IPS-11a (cell line): ENCODE data around the gene SLC9A7.

Experiments used
- H3K4me3 ChIP-seq: one replicate; pipeline ENCODE4 v1.5.1; 2013; ENCODE audit warnings: low read depth, low read length, control low read depth

SLC9A7 gene

GRCh38 chrX:46653482-46653881 is 105.4 kb downstream of the SLC9A7 start:
- H3K4me3 ChIP-seq, result no peak overlapping the region

- no peak overlapping the region for H3K4me3 ChIP-seq
Measured at GRCh38 chrX:46649421-46650260, 109.3 kb downstream of the SLC9A7 start.

GRCh38 chrX:46648660-46649059 is 110.3 kb downstream of the SLC9A7 start:
- H3K4me3 ChIP-seq, result no peak overlapping the region

- H3K4me3 ChIP-seq, result no peak overlapping the region
Measured at GRCh38 chrX:46647251-46647650, 111.7 kb downstream of the SLC9A7 start.

DNA sequence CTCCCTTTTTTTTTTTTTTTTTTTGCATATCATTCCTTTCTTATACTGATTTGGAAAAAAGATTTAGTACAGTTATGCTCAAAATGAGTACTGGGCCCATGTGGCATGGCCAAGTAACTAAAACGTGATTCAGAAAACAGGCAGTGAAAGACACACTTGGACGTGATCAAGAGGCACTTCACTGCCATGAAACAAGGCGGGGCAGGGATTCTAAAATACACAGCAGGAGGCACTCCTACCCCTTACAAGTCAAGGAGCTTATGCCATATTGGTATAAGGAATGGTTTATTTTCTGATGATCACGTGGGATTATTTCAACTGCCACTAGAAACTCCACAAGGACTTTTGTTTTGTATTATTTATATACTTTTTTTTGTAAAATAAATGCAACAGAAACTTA is 113.3 kb downstream of the SLC9A7 start:
- no peak overlapping the region for H3K4me3 ChIP-seq

DNA sequence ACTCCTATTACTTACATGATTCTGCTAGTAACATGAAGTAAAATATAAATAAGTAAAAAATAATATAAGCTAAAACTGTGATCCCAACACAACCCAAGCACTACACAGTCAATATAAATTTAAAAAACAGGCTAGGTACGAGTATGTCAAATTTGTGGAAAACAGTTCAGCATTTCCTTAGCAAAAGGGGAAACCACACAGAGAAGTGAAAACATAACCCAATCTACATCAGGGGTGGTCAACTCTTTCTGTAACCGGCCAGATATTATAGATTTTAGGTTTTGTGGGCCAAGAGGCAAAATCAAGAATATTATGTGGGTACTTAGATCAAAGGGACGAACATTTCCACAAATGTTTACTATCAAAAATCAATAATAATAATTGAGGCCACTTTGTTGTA is 115.3 kb downstream of the SLC9A7 start:
- H3K4me3 ChIP-seq, result no peak overlapping the region

DNA sequence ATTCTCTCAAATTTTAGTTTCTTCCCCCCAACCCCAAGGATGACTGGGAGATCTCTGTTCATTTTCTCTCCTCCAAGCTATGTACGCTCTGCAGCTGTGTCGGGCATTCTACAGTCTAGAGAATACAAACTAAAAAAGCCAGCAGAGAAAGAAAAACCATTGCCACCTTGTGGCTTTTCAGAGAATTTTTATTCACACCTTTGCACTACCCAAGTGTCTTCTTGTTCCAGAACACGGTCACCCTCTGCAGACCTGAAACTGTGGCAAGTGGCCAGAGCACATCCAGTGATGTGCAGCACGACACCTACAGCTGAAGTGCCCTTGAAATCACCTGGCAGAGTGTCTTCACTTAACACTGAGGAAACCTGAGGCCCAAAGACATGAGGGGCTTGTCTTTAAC is 116.8 kb downstream of the SLC9A7 start:
- no peak overlapping the region for H3K4me3 ChIP-seq

GRCh38 chrX:46637938-46638337 is 121.0 kb downstream of the SLC9A7 start:
- no peak overlapping the region for H3K4me3 ChIP-seq

DNA sequence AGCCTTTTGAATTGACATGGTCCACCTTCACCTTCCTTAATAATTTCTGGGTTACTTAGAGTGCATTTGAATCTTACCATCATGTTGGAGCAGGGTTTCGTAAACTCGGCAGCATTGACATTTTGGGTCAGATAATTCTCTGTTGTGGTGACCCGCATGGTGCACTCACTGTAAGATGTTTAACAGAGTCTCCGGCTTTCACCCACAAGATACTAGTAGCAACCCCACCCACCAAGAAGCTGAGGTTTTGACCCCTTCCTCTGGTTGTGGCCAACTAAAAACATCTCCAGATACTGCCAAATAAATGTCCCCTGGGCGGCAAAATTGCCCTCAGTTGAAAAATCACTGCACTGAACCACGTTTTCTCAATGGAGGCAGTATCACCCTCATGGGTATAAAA is 122.7 kb downstream of the SLC9A7 start:
- no peak overlapping the region for H3K4me3 ChIP-seq

DNA sequence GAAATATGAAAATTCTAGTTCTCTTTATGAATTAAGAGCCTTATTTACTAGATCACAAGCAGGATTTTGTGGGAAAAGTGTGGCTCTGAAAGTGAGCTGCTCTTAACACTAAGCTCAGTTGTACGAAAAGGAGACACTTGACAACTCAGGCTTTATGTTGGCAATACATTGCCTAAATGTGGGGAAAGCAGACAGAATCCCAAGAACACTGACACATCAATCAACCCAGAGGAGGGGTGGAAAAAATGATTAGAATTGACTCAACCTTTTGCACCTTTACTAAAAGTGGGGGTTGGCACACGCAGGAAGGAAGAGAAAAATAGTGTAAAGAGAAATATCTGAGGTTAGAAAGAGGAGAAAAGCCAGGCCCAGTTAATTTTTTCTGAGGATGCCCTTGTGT is 123.7 kb downstream of the SLC9A7 start:
- H3K4me3 ChIP-seq, result no peak overlapping the region

DNA sequence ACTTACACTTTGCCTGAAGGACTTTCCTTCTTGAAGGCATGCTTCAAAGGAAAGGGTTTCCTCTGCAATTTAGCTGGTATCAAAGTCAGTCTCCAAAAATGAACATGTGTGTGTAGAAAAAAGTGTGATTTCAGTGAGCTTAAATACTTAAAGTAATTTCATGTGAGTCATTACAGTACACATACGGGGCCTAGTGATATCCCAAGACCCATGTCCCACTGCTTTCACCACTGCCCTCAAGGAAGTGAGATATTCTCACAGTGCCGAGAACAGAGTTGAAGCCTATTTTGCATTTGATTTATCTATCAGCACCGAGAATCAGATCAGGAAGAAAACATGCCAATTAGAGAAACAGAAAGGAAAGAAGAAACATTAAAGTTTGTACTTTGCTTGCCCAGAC is 124.3 kb downstream of the SLC9A7 start:
- no peak overlapping the region for H3K4me3 ChIP-seq

GRCh38 chrX:46630141-46630540 is 128.8 kb downstream of the SLC9A7 start:
- H3K4me3 ChIP-seq, result no peak overlapping the region

GRCh38 chrX:46628460-46629371 is 130.2 kb downstream of the SLC9A7 start:
- H3K4me3 ChIP-seq, result no peak overlapping the region

GRCh38 chrX:46627711-46628419 is 131.1 kb downstream of the SLC9A7 start:
- no peak overlapping the region for H3K4me3 ChIP-seq

DNA sequence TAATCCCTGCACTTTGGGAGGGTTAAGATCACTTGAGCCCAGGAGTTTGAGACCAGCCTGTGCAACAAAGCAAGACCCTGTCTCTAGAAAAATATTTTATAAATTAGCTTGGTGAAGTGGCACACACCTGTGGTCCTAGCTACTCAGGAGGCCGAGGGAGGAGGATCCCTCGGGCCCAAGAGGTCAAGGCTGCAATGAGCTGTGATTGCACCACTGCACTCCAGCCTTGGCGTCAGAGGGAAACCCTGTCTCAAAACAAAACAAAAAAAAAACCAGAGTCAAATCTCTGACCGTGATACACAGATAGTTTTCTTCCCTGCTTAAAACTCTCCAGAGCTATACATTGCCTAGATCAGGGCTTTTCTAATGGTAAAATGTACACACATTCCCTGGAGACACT is 131.9 kb downstream of the SLC9A7 start:
- no peak overlapping the region for H3K4me3 ChIP-seq

GRCh38 chrX:46626566-46626965 is 132.4 kb downstream of the SLC9A7 start:
- H3K4me3 ChIP-seq, result no peak overlapping the region

DNA sequence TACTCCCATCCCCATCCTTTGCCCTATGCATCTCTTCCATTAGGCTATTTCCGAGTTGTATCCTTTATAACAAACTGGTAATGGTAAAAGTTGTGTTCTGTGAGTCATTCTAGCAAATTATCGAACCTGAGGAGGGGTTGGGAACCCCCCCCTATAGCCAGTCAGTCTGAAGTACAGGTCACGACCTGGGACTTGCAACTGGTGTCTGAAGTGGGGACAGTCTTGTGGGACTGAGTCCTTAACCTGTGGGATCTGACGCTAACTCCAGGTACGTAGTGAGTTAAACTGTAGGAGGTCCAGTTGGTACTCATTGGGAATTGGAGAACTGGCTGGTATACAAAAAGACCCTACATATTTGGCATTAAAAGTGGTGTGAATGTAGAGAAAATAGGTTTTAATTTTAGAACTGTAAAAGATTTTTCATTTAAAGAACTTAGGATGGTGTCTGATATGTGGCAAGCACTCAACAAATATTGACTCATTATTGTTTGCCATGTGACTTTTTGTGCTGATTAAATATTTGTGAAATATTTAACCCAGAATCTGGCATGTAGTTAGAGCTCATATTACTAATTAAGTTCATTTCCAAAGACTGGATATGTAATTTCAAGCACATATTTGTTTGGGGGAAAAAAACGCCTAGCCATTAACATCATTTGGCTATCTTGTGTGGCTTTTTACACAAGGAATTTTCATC is 134.7 kb downstream of the SLC9A7 start:
- no peak overlapping the region for H3K4me3 ChIP-seq

DNA sequence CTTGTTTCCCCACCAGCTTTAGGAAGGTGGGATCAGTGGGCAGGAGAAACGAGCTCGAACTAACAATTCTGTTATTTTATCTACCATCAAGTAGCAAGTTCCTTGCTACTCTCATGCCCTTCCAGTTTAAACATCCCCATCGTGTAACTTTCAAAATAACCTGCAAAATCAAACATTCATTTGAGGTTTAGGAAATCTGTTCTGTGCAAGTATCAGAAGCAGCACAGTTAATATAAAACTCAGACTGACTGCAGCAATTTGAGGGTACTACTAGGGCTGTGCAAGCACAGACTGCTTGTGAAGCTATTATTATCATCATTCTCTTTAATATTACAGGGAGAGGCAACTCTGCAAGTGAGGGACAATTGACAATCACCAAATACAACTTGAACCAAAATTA is 137.3 kb downstream of the SLC9A7 start:
- H3K4me3 ChIP-seq, result no peak overlapping the region

- H3K4me3 ChIP-seq, result no peak overlapping the region
Measured at GRCh38 chrX:46620505-46620904, 138.4 kb downstream of the SLC9A7 start.

- no peak overlapping the region for H3K4me3 ChIP-seq
Measured at GRCh38 chrX:46618947-46619346, 140.0 kb downstream of the SLC9A7 start.

- no peak overlapping the region for H3K4me3 ChIP-seq
Measured at GRCh38 chrX:46617906-46618305, 141.0 kb downstream of the SLC9A7 start.
